IMR-90 (cell line): Measurements from ENCODE around the gene AOX1. TPM values are rescaled to one million over a fixed set of nuclear protein-coding genes. Genes with fewer than 3 reads are reported as not detected.

Source experiments
- ATAC-seq: fragments of 200-7000 bp; cut with Tn5 transposase; 2 replicates; pipeline ENCODE4 v1.9.1; 2020; ENCODE audit warnings: low read depth, mild to moderate bottlenecking, moderate library complexity
- BruUV-seq: library from RNA; stranded (reverse); fragments of 400-500 nt; replicated peaks from 2 replicates; lab custom pipeline; 2021; lab: Mats Ljungman, UMichigan
- CTCF ChIA-PET: fragments of 300-600 bp; formaldehyde crosslinking; extraction: SDS; loops from one replicate; lab custom pipeline; 2021; ENCODE audit warnings: antibody characterized with exemption; lab: Yijun Ruan, JAX
- POLR2A ChIA-PET: fragments of 300-600 bp; sonication (Branson Sonifier 250); formaldehyde crosslinking; loops from one replicate; lab custom pipeline; 2022; ENCODE audit warnings: antibody characterized with exemption; ENCODE audit not compliant: unreplicated experiment; lab: Charles Lee
- DNase-seq: peaks from one replicate; pipeline ENCODE4 v3.0.0; 2013
- H2AFZ ChIP-seq: replicated peaks from 2 replicates; pipeline ENCODE3; 2013; ENCODE audit warnings: low read length, mild to moderate bottlenecking; ENCODE audit not compliant: poor library complexity
- H2AK5ac ChIP-seq: 2 replicates; pipeline ENCODE4 v1.6.1; 2013; ENCODE audit warnings: low read depth, low read length, inconsistent platforms
- H2AK9ac ChIP-seq: replicated peaks from 2 replicates; pipeline ENCODE3; 2013; ENCODE audit warnings: mild to moderate bottlenecking, low read depth, low read length, moderate library complexity; ENCODE audit not compliant: poor library complexity
- H2BK120ac ChIP-seq: 2 replicates; pipeline ENCODE4 v1.6.1; 2013; ENCODE audit warnings: low read depth, low read length, inconsistent platforms
- H2BK15ac ChIP-seq: 3 replicates; pipeline ENCODE4 v1.6.1; 2013; ENCODE audit warnings: low read depth, low read length, inconsistent platforms
- H2BK20ac ChIP-seq: 2 replicates; pipeline ENCODE4 v1.6.1; 2013; ENCODE audit warnings: low read depth, mild to moderate bottlenecking, inconsistent platforms, low read length, moderate library complexity
- H2BK5ac ChIP-seq: 2 replicates; pipeline ENCODE4 v1.6.1; 2013; ENCODE audit warnings: mild to moderate bottlenecking, low read depth, low read length, inconsistent platforms; ENCODE audit not compliant: poor library complexity, severe bottlenecking
- H3K14ac ChIP-seq: replicated peaks from 2 replicates; pipeline ENCODE4 v1.6.1; 2013; ENCODE audit warnings: low read depth, low read length, inconsistent platforms
- H3K18ac ChIP-seq: 2 replicates; pipeline ENCODE4 v1.6.1; 2013; ENCODE audit warnings: low read depth, low read length, control low read depth
- H3K23ac ChIP-seq: 2 replicates; pipeline ENCODE4 v1.6.1; 2013; ENCODE audit warnings: low read depth, low read length, inconsistent platforms
- H3K27ac ChIP-seq: 2 replicates; pipeline ENCODE4 v1.5.1; 2013; ENCODE audit warnings: mild to moderate bottlenecking, control low read depth, low read length; ENCODE audit not compliant: insufficient read depth
- H3K27me3 ChIP-seq: 2 replicates; pipeline ENCODE4 v1.6.1; 2013; ENCODE audit warnings: low read length; ENCODE audit not compliant: control insufficient read depth, insufficient read depth
- H3K36me3 ChIP-seq: 2 replicates; pipeline ENCODE4 v1.6.1; 2013; ENCODE audit warnings: low read length, mixed read lengths; ENCODE audit not compliant: control insufficient read depth, insufficient read depth
- H3K4ac ChIP-seq: 2 replicates; pipeline ENCODE4 v1.6.1; 2013; ENCODE audit warnings: low read depth, low read length, inconsistent platforms
- H3K4me1 ChIP-seq: 2 replicates; pipeline ENCODE4 v1.6.1; 2013; ENCODE audit warnings: low read length, mixed read lengths; ENCODE audit not compliant: control insufficient read depth, insufficient read depth
- H3K4me2 ChIP-seq: 2 replicates; pipeline ENCODE4 v1.6.1; 2013; ENCODE audit warnings: low read depth, mild to moderate bottlenecking, control low read depth, low read length, moderate library complexity
- H3K4me3 ChIP-seq: 2 replicates; pipeline ENCODE4 v1.5.1; 2013; ENCODE audit warnings: low read depth, mild to moderate bottlenecking, control low read depth, low read length, moderate library complexity; ENCODE audit not compliant: insufficient read depth
- H3K56ac ChIP-seq: 2 replicates; pipeline ENCODE4 v1.6.1; 2013; ENCODE audit warnings: low read length, inconsistent platforms; ENCODE audit not compliant: insufficient read depth; ENCODE audit errors: extremely low read depth
- H3K79me1 ChIP-seq, 2 experiments: 2 replicates each; pipeline ENCODE4 v1.6.1; 2013; ENCODE audit warnings: low read length in 2 of 2, inconsistent platforms in 1 of 2, low read depth in 1 of 2
- H3K9ac ChIP-seq: 2 replicates; pipeline ENCODE4 v1.6.1; 2013; ENCODE audit warnings: low read depth, low read length, control low read depth
- H3K9me1 ChIP-seq: 2 replicates; pipeline ENCODE4 v1.6.1; 2013; ENCODE audit warnings: low read length, inconsistent platforms; ENCODE audit not compliant: insufficient read depth
- H3K9me3 ChIP-seq: 2 replicates; pipeline ENCODE4 v1.6.1; 2013; ENCODE audit warnings: low read length; ENCODE audit not compliant: control insufficient read depth, insufficient read depth
- H4K20me1 ChIP-seq: 2 replicates; pipeline ENCODE4 v1.6.1; 2013; ENCODE audit warnings: low read length, inconsistent platforms; ENCODE audit not compliant: insufficient read depth
- H4K5ac ChIP-seq: 2 replicates; pipeline ENCODE4 v1.6.1; 2013; ENCODE audit warnings: mild to moderate bottlenecking, low read depth, low read length, control low read depth
- H4K8ac ChIP-seq, 2 experiments: 2 replicates each; pipeline ENCODE4 v1.6.1; 2013; ENCODE audit warnings: low read depth in 2 of 2, low read length in 2 of 2, control low read depth in 1 of 2, inconsistent platforms in 1 of 2
- H4K91ac ChIP-seq: 2 replicates; pipeline ENCODE4 v1.6.1; 2013; ENCODE audit warnings: low read depth, low read length, inconsistent platforms; ENCODE audit not compliant: insufficient read depth
- CEBPB ChIP-seq: IDR thresholded peaks from 2 replicates; pipeline ENCODE4 v1.6.1; 2012; ENCODE audit warnings: low read depth, low read length, improper control_type of control experiment
- ELK1 ChIP-seq: fragments of 150-350 bp; IDR thresholded peaks from 2 replicates; pipeline ENCODE4 v1.6.1; 2016; ENCODE audit warnings: low read depth, mild to moderate bottlenecking, low read length, moderate library complexity, borderline replicate concordance
- MAFK ChIP-seq: IDR thresholded peaks from 2 replicates; pipeline ENCODE4 v1.6.1; 2012; ENCODE audit warnings: low read depth, low read length, improper control_type of control experiment
- MAZ ChIP-seq: IDR thresholded peaks from 2 replicates; pipeline ENCODE4 v1.6.1; 2012; ENCODE audit warnings: low read depth, mild to moderate bottlenecking, low read length, improper control_type of control experiment, moderate library complexity, borderline replicate concordance
- MXI1 ChIP-seq: IDR thresholded peaks from 2 replicates; pipeline ENCODE4 v1.6.1; 2012; ENCODE audit warnings: low read depth, mild to moderate bottlenecking, low read length, moderate library complexity, borderline replicate concordance
- NFE2L2 ChIP-seq: fragments of 150-350 bp; IDR thresholded peaks from 2 replicates; pipeline ENCODE4 v1.6.1; 2016; ENCODE audit warnings: low read depth, mild to moderate bottlenecking, low read length
- POLR2A ChIP-seq: IDR thresholded peaks from 2 replicates; pipeline ENCODE4 v1.6.1; 2012; ENCODE audit warnings: mild to moderate bottlenecking, low read depth, low read length
- RAD21 ChIP-seq: IDR thresholded peaks from 2 replicates; pipeline ENCODE4 v1.6.1; 2012; ENCODE audit warnings: low read length, improper control_type of control experiment
- RCOR1 ChIP-seq: IDR thresholded peaks from 2 replicates; pipeline ENCODE4 v1.6.1; 2012; ENCODE audit warnings: mild to moderate bottlenecking, low read length, improper control_type of control experiment; ENCODE audit not compliant: insufficient replicate concordance
- RFX5 ChIP-seq: IDR thresholded peaks from 2 replicates; pipeline ENCODE4 v1.8.0; 2012; ENCODE audit warnings: low read depth, mild to moderate bottlenecking, low read length, moderate library complexity
- SMC3 ChIP-seq: fragments of 150-350 bp; IDR thresholded peaks from 2 replicates; pipeline ENCODE4 v1.6.1; 2016; ENCODE audit warnings: low read depth, mild to moderate bottlenecking, antibody characterized with exemption, low read length, moderate library complexity
- WGBS, 2 experiments: methylation state at CpG; one replicate each; pipeline versions ENCODE4 v1.1.5 to v1.1.7; 2013; ENCODE audit warnings: missing lambda C conversion rate in 2 of 2; ENCODE audit not compliant: insufficient read length in 1 of 2; ENCODE audit errors: extremely low coverage in 2 of 2; 5-methylcytosine and 5-hydroxymethylcytosine counted together
- dilution Hi-C: fragments of 300-500 bp; cut with HindIII; formaldehyde crosslinking; loops from one replicate; pipeline ENCODE4 v1.14.3; 2018; ENCODE audit warnings: low sequenced_read_pairs; ENCODE audit not compliant: unreplicated experiment
- in situ Hi-C: fragments of 300-500 bp; cut with MboI; formaldehyde crosslinking; loops from 3 replicates; pipeline ENCODE4 v1.14.3; 2019; ENCODE audit warnings: low sequenced_read_pairs, inconsistent platforms, mixed read lengths
- intact Hi-C: fragments of 100-400 bp; cut with micrococcal nuclease; formaldehyde crosslinking; loops from 2 replicates; pipeline ENCODE4 v1.10.0; 2022
- polyA plus RNA-seq, 3 experiments: library from polyadenylated mRNA; depleted of rRNA; stranded (reverse); fragments of >200 nt; gene quantifications; 2 replicates each; pipeline ENCODE4 v1.2.3, GENCODE V29; 2012; ENCODE audit warnings: low replicate concordance in 1 of 3
- total RNA-seq: library from RNA; depleted of rRNA; stranded (reverse); fragments of >200 nt; gene quantifications from 2 replicates; pipeline ENCODE4 v1.2.3, GENCODE V29; 2012
- TF ChIP-seq, protein P1 (sequence below): fragments of 150-350 bp; IDR thresholded peaks from 2 replicates; pipeline ENCODE4 v1.6.1; 2017; ENCODE audit warnings: mild to moderate bottlenecking, antibody characterized with exemption, low read length, low read depth
- TF ChIP-seq, protein P2 (sequence below): conservative IDR thresholded peaks from 2 replicates; pipeline ENCODE4 v1.5.1; 2012; ENCODE audit warnings: mild to moderate bottlenecking, low read depth, low read length, improper control_type of control experiment

The AOX1 gene
- total and polyA plus RNA-seq, 2 of the 4 experiments (the other 2 are of a cell fraction), result 21.7 to 59.9 TPM

DNA sequence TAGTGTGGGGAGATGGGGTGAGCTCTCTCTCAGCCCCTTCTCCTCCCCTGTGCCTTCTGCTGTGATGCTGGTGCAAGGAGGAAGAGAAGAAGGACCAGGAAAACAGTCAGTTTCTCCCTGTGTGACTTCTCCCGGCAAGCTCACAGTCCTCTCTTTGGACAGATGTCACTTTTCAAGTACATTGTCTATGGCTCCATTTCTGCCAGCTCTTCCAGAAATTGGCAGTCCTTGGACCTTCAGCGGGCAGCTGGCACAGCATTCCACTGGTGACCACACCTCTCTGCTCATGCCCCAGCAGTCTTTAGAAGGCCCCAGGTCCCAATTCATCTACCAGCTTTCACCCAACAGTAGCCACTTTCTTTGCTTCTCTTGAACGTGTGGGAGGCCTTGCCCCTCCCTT lies 63.9 kb downstream of the AOX1 start:
- no TSS peak for BruUV-seq
- ChIA-PET CTCF (no interaction called here), POLR2A (no interaction called here)
- TF ChIP-seq SMC3, result no peak
- TF ChIP-seq POLR2A, result no peak
- no peak for TF ChIP-seq CEBPB
- TF ChIP-seq, protein P1, sequence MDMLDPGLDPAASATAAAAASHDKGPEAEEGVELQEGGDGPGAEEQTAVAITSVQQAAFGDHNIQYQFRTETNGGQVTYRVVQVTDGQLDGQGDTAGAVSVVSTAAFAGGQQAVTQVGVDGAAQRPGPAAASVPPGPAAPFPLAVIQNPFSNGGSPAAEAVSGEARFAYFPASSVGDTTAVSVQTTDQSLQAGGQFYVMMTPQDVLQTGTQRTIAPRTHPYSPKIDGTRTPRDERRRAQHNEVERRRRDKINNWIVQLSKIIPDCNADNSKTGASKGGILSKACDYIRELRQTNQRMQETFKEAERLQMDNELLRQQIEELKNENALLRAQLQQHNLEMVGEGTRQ, result no peak
- no peak for TF ChIP-seq NFE2L2
- TF ChIP-seq, protein P2, sequence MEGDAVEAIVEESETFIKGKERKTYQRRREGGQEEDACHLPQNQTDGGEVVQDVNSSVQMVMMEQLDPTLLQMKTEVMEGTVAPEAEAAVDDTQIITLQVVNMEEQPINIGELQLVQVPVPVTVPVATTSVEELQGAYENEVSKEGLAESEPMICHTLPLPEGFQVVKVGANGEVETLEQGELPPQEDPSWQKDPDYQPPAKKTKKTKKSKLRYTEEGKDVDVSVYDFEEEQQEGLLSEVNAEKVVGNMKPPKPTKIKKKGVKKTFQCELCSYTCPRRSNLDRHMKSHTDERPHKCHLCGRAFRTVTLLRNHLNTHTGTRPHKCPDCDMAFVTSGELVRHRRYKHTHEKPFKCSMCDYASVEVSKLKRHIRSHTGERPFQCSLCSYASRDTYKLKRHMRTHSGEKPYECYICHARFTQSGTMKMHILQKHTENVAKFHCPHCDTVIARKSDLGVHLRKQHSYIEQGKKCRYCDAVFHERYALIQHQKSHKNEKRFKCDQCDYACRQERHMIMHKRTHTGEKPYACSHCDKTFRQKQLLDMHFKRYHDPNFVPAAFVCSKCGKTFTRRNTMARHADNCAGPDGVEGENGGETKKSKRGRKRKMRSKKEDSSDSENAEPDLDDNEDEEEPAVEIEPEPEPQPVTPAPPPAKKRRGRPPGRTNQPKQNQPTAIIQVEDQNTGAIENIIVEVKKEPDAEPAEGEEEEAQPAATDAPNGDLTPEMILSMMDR, result no peak
- TF ChIP-seq MAZ, result no peak
- no peak for TF ChIP-seq ELK1
- TF ChIP-seq RCOR1, result no peak
- no peak for TF ChIP-seq RFX5
- no peak for TF ChIP-seq MXI1
- TF ChIP-seq RAD21, result no peak
- TF ChIP-seq MAFK, result no peak
- no peak overlapping the region for H3K14ac ChIP-seq
- no peak for ATAC-seq
- H2BK120ac ChIP-seq, result no peak overlapping the region
- H2AFZ ChIP-seq, result no peak overlapping the region
- no peak overlapping the region for H3K4me3 ChIP-seq
- H3K27me3 ChIP-seq, result no peaks in the 10 kb centered on the region
- no peak overlapping the region for H3K27ac ChIP-seq
- no peak overlapping the region for H2BK20ac ChIP-seq
- no peaks in the 10 kb centered on the region for H4K20me1 ChIP-seq
- dilution Hi-C loops, result no loop called here
- no peak overlapping the region for H4K8ac ChIP-seq
- intact Hi-C loops, result no loop called here
- no peak overlapping the region for H3K4me2 ChIP-seq
- no peak overlapping the region for H3K4ac ChIP-seq
- H2AK9ac ChIP-seq, result peak overlapping the region; percentile 23
- no peaks in the 10 kb centered on the region for H3K36me3 ChIP-seq
- H3K9me3 ChIP-seq, result no peaks in the 10 kb centered on the region
- no peaks in the 10 kb centered on the region for H3K79me1 ChIP-seq
- no peak overlapping the region for H3K9ac ChIP-seq
- WGBS, 2 experiments, result 71% methylated on average over 1 of the region's 3 CpGs; no CpG with 5 or more reads in 1 of the 2 experiments
- H4K91ac ChIP-seq, result peak overlapping the region; percentile 28; the same call in 1 of the 2 replicates
- no peak overlapping the region for H2BK15ac ChIP-seq
- no peak overlapping the region for H2BK5ac ChIP-seq
- H3K9me1 ChIP-seq, result no peaks in the 10 kb centered on the region
- peak overlapping the region; percentile 28; the same call in 1 of the 2 replicates for H4K5ac ChIP-seq
- peak overlapping the region; percentile 54; the same call in 1 of the 2 replicates for H3K18ac ChIP-seq
- no peak overlapping the region for H3K56ac ChIP-seq
- no peak overlapping the region for H2AK5ac ChIP-seq
- in situ Hi-C loops, result no loop called here
- peaks cover 16% of the 10 kb centered on the region for H3K4me1 ChIP-seq
- DNase-seq, result no peak
- no peak overlapping the region for H3K23ac ChIP-seq
